GM12874 (cell line): ENCODE results near the gene TRPM5.

Experiments used
- CTCF ChIP-seq: IDR thresholded peaks from 2 replicates; pipeline ENCODE4 v1.5.1; 2011; ENCODE audit warnings: low read depth, mild to moderate bottlenecking, control low read depth, low read length, moderate library complexity; ENCODE audit not compliant: insufficient read depth

Gene TRPM5

DNA sequence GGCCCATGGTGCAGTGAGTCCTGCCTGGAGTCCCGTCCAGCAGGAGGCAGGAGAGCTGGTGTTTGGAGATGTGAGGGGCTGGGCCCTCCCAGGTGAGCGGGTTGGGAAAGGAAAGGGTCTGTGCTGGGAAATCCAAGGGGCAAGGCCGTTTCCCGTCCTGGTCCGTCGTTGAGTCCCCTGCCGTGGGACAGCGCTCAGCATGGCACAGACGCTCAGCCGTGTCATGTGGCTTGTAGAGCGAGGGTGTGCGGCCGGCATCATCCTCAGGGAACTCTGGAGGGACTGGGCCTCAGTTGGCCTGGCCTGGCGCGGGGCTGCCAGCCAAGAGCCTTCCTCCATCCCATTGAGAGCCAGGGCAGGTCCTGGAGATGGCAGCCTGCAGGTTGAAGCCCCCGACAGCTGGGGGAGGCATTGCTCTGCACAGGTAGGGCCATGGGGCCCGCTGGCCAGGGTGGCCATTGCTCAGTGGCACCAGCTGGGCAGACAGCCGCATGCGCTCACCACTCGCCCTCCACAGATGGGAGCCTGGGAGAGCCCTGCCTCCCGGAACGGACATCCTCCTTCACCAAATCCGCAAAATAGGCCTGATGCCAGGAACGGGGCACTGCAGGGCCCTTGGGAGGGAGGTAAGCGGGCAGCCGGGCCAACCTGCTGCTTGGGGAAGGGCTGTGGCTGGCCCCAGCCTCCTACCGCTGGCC, 29.2 kb upstream of the TRPM5 start:
- TF ChIP-seq CTCF = no peak

DNA sequence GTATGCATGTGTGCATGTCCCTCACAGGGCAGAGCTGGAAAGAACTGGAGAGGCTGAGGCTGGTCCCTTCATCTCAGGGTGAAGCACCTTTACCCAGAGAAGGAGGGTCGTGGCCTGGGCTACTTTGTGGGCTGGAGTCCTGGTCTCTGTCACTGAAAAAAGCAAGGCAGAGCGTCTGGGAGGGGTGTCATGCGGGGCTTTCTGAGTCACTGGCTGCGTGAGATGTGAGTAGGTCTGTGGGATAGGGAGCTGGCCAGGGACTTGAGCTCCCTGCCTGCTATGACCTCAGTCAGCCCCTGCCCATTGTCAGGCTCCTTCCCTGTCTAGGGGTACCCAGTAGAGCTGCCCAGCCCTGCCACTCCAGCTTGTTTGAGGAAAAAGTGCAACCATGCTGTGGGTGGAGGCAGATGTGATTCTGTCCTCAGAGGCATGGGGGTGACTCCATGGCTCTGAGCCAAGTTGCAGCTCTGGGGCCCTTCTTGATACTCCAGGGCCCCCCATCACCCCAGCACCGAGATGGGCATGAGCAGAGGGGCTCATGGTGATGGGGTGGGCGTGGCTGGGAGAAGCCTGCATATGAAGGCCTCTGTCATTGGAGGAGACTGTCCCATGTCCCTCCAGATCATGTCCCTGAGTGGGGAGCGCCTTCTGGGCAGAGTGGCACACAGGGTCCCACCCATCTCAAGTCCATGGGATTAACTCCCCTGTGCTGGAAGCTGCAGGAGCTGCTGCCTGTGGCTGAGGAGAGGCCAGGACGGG, 28.3 kb upstream of the TRPM5 start:
- no peak for TF ChIP-seq CTCF

DNA sequence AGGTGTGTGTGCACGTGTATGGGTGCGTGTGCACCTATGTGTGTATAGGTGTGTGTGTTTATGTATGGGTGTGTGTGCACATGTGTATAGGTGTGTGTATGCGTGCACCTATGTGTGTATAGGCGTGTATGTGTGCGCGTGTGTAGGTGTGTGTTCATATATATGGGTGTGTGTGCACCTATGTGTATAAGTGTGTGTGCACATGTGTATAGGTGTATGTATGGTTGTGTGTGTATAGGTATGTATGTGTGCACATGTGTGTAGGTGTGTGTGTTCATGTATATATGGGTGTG, 27.4 kb upstream of the TRPM5 start:
- TF ChIP-seq CTCF = no peak

- TF ChIP-seq CTCF = no peak
Observed at GRCh38 chr11:2471048-2471803, 26.9 kb upstream of the TRPM5 start.

GRCh38 chr11:2470495-2470894, 26.2 kb upstream of the TRPM5 start:
- no peak for TF ChIP-seq CTCF

GRCh38 chr11:2468363-2469235, 24.3 kb upstream of the TRPM5 start:
- TF ChIP-seq CTCF = no peak

DNA sequence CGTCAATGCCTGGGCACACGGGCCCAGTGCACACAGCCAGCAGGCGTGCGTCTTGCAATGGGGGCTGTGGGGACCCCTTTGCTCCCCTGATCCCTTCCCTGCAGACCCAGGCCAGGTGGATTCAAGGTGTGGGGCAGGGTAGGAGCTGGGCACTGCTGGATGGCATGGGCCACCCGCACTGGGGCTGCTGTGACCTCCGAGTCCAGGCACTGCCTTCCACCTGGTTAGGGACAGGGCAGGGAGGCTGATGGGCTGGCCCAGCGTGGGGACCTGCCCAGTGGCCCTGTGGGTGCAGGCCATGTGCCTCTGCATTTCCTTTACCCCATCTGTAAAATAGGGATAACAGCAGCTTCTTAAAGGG, 23.4 kb upstream of the TRPM5 start:
- no peak for TF ChIP-seq CTCF
